ENCODE measurements around the gene HEXD. TPM values are rescaled to one million over a fixed set of nuclear protein-coding genes. Genes with fewer than 3 reads are reported as not detected.
"Not testable (repeated sequence)": the region's sequence is repeated elsewhere in the genome, so short reads cannot be mapped to it uniquely, and the experiment has no call there.

HEXD gene
- total RNA-seq, 1 donor from 2014 or later = 49.7 TPM

DNA sequence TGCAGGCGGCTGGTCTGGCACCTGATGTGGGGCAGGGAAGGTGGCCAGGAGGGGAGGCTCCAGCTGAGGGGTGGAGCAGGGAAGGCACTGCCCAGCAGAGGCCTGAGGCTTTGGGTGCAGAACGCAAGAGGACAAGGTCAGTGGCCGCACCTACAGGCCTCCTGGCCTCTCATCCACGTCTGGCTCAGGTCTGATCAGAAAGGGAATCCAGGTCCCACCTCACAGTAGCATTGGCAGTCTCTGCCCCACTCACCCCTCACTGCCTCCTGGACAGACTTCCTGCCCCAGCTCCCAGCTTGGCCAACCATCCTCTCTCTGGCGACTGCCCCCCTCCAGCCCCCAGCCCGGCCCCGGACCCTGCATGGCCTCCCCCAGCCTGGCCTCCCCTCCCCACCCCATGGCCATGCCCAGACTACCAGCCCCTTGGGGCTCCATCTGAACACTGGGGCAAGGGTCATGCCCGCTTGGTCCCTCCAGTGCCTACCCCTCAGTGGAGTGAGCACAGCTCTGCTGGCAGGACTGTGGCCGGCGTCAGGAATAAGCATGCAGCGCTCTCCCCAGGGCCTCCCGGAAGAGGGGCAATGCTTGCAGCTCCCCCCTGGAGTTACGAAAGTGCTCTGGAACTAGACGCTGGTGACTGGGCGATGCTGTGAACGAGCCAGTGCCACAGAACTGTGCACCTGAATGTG lies 42.0 kb upstream of the HEXD start:
- Mint-ChIP-seq H3K9me3 (no peaks in the 10 kb centered on the region), H3K27me3 (peaks cover 26% of the 10 kb centered on the region), H3K36me3 (no peaks in the 10 kb centered on the region), H3K4me1 (ENCODE audit: unreplicated experiment) (peaks cover 9% of the 10 kb centered on the region), H3K27ac (no peak overlapping the region), H3K4me3 (no peak overlapping the region)
- no peak for DNase-seq (ENCODE audit: extremely low spot score, unreplicated experiment)
- TF ChIP-seq, protein P1, sequence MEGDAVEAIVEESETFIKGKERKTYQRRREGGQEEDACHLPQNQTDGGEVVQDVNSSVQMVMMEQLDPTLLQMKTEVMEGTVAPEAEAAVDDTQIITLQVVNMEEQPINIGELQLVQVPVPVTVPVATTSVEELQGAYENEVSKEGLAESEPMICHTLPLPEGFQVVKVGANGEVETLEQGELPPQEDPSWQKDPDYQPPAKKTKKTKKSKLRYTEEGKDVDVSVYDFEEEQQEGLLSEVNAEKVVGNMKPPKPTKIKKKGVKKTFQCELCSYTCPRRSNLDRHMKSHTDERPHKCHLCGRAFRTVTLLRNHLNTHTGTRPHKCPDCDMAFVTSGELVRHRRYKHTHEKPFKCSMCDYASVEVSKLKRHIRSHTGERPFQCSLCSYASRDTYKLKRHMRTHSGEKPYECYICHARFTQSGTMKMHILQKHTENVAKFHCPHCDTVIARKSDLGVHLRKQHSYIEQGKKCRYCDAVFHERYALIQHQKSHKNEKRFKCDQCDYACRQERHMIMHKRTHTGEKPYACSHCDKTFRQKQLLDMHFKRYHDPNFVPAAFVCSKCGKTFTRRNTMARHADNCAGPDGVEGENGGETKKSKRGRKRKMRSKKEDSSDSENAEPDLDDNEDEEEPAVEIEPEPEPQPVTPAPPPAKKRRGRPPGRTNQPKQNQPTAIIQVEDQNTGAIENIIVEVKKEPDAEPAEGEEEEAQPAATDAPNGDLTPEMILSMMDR (conservative IDR thresholded peaks at IDR 0.05) = no peak

DNA sequence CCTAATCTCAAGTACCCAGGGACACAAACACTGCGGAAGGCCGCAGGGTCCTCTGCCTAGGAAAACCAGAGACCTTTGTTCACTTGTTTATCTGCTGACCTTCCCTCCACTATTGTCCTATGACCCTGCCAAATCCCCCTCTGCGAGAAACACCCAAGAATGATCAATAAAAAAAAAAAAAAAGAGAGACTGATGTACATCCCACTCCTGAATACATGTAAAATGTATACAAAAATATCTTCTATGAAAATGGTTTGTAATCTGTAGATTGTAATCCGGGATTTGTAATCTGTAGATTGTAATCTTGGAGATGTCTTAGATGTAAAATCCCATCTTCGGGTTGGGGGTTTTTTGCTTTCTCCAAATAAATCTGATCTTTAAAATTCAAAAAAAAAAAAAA lies 40.9 kb upstream of the HEXD start:
- not testable (repeated sequence) for H3K27ac Mint-ChIP-seq, H3K4me3 Mint-ChIP-seq, H3K9me3 Mint-ChIP-seq

DNA sequence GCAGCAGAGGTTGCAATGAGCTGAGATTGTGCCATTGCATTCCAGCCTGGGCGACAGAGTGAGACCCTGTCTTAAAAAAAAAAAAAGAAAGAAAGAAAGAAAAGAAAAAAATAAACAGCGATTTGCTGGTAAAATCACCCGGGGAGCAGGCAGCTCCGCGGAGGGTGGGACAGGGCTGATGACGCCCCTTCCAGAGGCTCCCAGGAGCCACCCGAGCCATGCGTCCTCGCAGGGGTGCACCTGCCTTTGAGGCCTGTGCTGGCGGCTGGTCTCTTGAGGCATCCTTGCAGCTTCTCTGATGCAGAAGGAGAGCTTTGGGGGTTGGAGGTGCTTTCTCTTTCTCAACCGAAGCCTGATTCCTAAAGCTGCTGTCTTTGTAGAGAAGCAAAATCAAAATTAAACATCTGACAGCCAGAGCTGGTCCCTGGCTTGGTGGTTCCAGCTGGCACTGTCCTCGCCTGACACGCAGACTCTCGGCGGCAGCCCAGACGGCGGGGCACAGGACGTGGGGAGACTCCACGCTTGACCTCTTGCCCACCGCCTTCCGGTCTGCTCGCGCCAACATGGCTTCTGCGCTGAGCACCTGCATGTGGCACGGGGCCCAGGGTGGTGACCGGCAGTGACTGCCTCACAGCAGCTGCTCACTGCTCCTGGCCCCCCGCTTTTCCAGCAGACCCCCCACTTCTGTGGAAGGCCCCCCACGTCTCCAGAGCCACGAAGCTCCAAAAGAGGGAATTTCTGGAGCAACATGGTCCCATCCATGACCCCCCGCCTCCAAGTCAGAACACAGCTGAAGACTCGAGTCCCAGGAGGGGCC lies 40.0 kb upstream of the HEXD start:
- H3K4me1 Mint-ChIP-seq (ENCODE audit: unreplicated experiment) = peaks cover under 1% of the 10 kb centered on the region
- peaks cover 17% of the 10 kb centered on the region for H3K27me3 Mint-ChIP-seq
- no peak overlapping the region for H3K27ac Mint-ChIP-seq
- no peaks in the 10 kb centered on the region for H3K9me3 Mint-ChIP-seq
- DNase-seq (ENCODE audit: extremely low spot score, unreplicated experiment) = no peak
- TF ChIP-seq, protein P1 (conservative IDR thresholded peaks at IDR 0.05) = no peak
- H3K36me3 Mint-ChIP-seq = no peaks in the 10 kb centered on the region
- no peak overlapping the region for H3K4me3 Mint-ChIP-seq

More for the DNA sequence above, 40.9 kb upstream of the HEXD start:
- not testable (repeated sequence) for H3K4me1 Mint-ChIP-seq (ENCODE audit: unreplicated experiment); DNase-seq (ENCODE audit: extremely low spot score, unreplicated experiment); H3K36me3 Mint-ChIP-seq
- peaks cover 25% of the 10 kb centered on the region for H3K27me3 Mint-ChIP-seq

- H3K4me3 Mint-ChIP-seq = no peak overlapping the region
- TF ChIP-seq, protein P1 (conservative IDR thresholded peaks at IDR 0.05) = no peak
- no peaks in the 10 kb centered on the region for H3K9me3 Mint-ChIP-seq
- no peak for DNase-seq (ENCODE audit: extremely low spot score, unreplicated experiment)
- H3K27me3 Mint-ChIP-seq = peaks cover 12% of the 10 kb centered on the region
- no peak overlapping the region for H3K27ac Mint-ChIP-seq
- no peaks in the 10 kb centered on the region for H3K36me3 Mint-ChIP-seq
- H3K4me1 Mint-ChIP-seq (ENCODE audit: unreplicated experiment) = no peaks in the 10 kb centered on the region
Measured at GRCh38 chr17:82378741-82379021, 39.5 kb upstream of the HEXD start.

- H3K9me3 Mint-ChIP-seq = no peaks in the 10 kb centered on the region
- TF ChIP-seq, protein P1 (conservative IDR thresholded peaks at IDR 0.05) = no peak
- H3K27ac Mint-ChIP-seq = peak overlapping the region; percentile 10
- H3K36me3 Mint-ChIP-seq = no peaks in the 10 kb centered on the region
- no peaks in the 10 kb centered on the region for H3K4me1 Mint-ChIP-seq (ENCODE audit: unreplicated experiment)
- H3K27me3 Mint-ChIP-seq = peaks cover 12% of the 10 kb centered on the region
- DNase-seq (ENCODE audit: extremely low spot score, unreplicated experiment) = no peak
- no peak overlapping the region for H3K4me3 Mint-ChIP-seq
Measured at GRCh38 chr17:82380860-82381702, 37.1 kb upstream of the HEXD start.

- not testable (repeated sequence) for DNase-seq (ENCODE audit: extremely low spot score, unreplicated experiment); H3K4me3 Mint-ChIP-seq; H3K36me3 Mint-ChIP-seq; H3K4me1 Mint-ChIP-seq (ENCODE audit: unreplicated experiment); H3K9me3 Mint-ChIP-seq; H3K27ac Mint-ChIP-seq
- H3K27me3 Mint-ChIP-seq = peaks cover 12% of the 10 kb centered on the region
Measured at GRCh38 chr17:82381703-82382009, 36.5 kb upstream of the HEXD start.

DNA sequence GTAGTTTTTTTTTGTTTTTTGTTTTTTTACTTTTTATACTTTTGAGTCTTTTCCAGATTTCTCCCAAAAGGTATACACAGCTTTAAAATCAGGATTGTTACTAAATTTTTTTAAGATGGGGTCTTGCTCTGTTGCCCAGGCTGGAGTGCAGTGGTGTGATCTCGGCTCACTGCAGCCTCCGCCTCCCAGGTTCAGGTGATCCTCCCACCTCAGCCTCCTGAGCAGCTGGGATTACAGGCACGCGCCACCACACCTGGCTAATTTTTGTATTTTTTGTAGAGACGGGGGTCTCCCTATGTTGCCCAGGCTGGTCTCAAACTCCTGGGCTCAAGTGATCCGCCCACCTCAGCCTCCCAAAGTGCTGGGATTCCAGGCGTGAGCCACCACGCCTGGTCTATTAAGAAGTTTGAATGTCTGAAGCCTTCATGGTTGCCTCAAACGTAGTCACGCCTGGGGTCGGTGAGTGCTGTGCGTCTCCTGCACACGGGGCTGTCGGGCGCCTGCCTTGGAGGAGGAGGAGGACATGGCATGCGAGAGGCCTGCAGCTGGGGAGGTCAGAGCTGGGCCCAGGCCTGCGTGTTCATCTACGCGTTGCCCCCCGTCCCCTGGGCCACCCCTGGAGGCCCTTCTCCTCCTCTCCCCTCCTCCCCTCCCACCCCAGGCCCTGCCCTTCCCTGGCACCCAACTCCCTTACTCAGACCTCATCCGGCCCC lies 35.8 kb upstream of the HEXD start:
- H3K27ac Mint-ChIP-seq; H3K36me3 Mint-ChIP-seq; H3K4me1 Mint-ChIP-seq (ENCODE audit: unreplicated experiment); H3K9me3 Mint-ChIP-seq; H3K4me3 Mint-ChIP-seq; DNase-seq (ENCODE audit: extremely low spot score, unreplicated experiment): not testable (repeated sequence)
- peaks cover 12% of the 10 kb centered on the region for H3K27me3 Mint-ChIP-seq
